ENCODE data around the gene EMC9.
A peak's percentile ranks its signal among the peaks of the same experiment; 100 is the strongest.

EMC9 gene

DNA sequence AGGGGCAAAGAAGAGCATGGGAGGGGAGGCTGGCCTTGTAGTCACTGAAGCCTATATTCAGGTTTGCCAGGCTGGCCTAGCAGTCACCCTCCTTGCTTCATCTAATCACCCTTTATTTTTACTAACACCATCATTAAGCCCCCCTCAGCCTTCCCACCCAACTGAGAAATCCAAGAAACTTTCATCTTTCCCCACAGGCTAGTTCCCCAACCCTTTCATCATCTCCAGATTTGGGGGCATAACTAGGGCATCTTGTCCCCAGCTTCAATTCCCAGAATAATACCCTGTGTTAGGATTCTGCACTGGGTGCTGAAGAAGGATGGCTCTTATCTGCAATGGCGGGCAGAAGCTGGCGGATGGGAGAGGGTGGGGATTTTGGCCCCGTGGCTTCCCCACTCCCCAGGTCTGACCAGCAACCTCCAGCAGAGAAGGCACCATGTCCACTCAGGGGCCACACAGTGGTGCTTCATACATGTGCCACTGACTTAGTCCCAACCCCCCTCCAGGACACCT is 40.4 kb downstream of the EMC9 start:
- no peak overlapping the region for H3K27ac ChIP-seq (ENCODE audit: low read depth, low read length)

GRCh38 chr14:24100197-24100981 is 41.0 kb downstream of the EMC9 start:
- Histone ChIP-seq H3K4me3 (ENCODE audit: low read length) (no peak overlapping the region), H3K27me3 (ENCODE audit: insufficient read depth, low read length) (no peaks in the 10 kb centered on the region), H3K9ac (ENCODE audit: low read depth, low read length) (no peak overlapping the region), H3K36me3 (ENCODE audit: insufficient read depth, low read length) (peaks cover 51% of the 10 kb centered on the region), H3K27ac (ENCODE audit: low read depth, low read length) (no peak overlapping the region), H3K4me1 (ENCODE audit: insufficient read depth, low read length) (0 out of 2 replicates have a peak, but pooled peaks cover 4% of the 10 kb centered on the region), H3K9me3 (ENCODE audit: insufficient read depth, low read depth, low read length) (peaks cover 5% of the 10 kb centered on the region; the same call in 1 of the 2 replicates)
- WGBS, result 90% methylated on average over 4 of the region's 4 CpGs

More for the DNA sequence above, 40.4 kb downstream of the EMC9 start:
- H3K4me1 ChIP-seq (ENCODE audit: insufficient read depth, low read length), result no peaks in the 10 kb centered on the region
- peaks cover 5% of the 10 kb centered on the region; the same call in 1 of the 2 replicates for H3K9me3 ChIP-seq (ENCODE audit: insufficient read depth, low read depth, low read length)
- H3K9ac ChIP-seq (ENCODE audit: low read depth, low read length), result no peak overlapping the region
- peaks cover 51% of the 10 kb centered on the region for H3K36me3 ChIP-seq (ENCODE audit: insufficient read depth, low read length)
- H3K27me3 ChIP-seq (ENCODE audit: insufficient read depth, low read length), result no peaks in the 10 kb centered on the region
- H3K4me3 ChIP-seq (ENCODE audit: low read length), result no peak overlapping the region
- 100% methylated on average over 1 of the region's 3 CpGs for WGBS

DNA sequence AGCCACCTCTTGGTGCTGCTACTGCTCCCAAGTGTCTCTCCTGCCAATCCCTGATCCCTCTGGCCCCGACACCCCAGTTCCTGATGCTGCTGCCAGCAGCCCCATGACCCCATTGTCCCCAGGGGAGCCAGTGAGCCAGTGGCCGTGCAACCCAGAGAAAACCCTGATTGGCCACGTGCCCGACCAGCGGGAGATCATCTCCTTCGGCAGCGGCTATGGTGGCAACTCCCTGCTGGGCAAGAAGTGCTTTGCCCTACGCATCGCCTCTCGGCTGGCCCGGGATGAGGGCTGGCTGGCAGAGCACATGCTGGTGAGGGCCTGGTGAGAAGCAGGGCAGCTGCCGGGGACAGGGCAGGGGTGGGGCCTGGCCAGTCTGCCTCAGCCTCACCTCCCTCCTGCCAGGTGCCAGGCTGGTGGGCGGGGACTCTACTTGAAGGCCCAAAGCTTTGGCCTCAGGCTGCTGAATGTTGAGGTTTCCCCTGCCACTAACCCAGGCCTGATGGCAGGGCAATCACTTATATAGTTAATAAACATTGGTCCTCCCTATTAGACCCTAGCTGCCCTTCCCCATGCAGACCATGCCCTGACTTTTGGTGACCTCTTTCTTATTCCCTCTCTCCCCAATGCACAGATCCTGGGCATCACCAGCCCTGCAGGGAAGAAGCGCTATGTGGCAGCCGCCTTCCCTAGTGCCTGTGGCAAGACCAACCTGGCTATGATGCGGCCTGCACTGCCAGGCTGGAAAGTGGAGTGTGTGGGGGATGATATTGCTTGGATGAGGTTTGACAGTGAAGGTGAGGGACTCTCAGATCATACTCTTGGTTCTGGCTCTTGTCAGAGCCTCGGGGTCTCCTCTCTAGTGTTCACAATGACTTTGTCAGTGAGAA is 42.2 kb downstream of the EMC9 start:
- Histone ChIP-seq H3K4me1 (ENCODE audit: insufficient read depth, low read length) (0 out of 2 replicates have a peak, but pooled peaks cover 9% of the 10 kb centered on the region), H3K27ac (ENCODE audit: low read depth, low read length) (no peak overlapping the region), H3K4me3 (ENCODE audit: low read length) (no peak overlapping the region), H3K9me3 (ENCODE audit: insufficient read depth, low read depth, low read length) (no peaks in the 10 kb centered on the region), H3K9ac (ENCODE audit: low read depth, low read length) (no peak overlapping the region), H3K36me3 (ENCODE audit: insufficient read depth, low read length) (peaks cover 51% of the 10 kb centered on the region), H3K27me3 (ENCODE audit: insufficient read depth, low read length) (no peaks in the 10 kb centered on the region)
- 92% methylated on average over 17 of the region's 17 CpGs for WGBS

DNA sequence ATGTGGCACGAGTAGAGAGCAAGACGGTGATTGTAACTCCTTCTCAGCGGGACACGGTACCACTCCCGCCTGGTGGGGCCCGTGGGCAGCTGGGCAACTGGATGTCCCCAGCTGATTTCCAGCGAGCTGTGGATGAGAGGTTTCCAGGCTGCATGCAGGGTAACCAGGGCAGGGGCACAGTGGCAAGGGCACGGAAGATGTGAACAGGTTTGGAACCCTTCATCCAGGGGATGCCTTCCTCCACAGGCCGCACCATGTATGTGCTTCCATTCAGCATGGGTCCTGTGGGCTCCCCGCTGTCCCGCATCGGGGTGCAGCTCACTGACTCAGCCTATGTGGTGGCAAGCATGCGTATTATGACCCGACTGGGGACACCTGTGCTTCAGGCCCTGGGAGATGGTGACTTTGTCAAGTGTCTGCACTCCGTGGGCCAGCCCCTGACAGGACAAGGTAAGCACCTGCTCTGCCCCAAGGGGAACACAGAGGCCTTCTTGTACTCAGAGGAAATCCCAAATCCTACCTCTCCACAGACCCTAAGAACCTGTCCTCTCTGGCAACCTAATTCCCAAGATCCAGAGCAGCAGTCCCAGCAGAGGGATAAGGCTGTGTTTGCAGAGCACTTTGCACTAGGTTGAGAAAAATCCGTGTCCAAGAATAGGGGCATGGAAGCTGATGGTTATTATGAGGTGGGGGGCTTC is 43.0 kb downstream of the EMC9 start:
- H3K4me1 ChIP-seq (ENCODE audit: insufficient read depth, low read length), result peaks cover 13% of the 10 kb centered on the region

GRCh38 chr14:24096545-24097181 is 44.7 kb downstream of the EMC9 start:
- no peaks in the 10 kb centered on the region for H3K9me3 ChIP-seq (ENCODE audit: insufficient read depth, low read depth, low read length)
- H3K27ac ChIP-seq (ENCODE audit: low read depth, low read length), result no peak overlapping the region

More for the DNA sequence above, 43.0 kb downstream of the EMC9 start:
- Histone ChIP-seq H3K27ac (ENCODE audit: low read depth, low read length) (no peak overlapping the region), H3K4me3 (ENCODE audit: low read length) (no peak overlapping the region), H3K9ac (ENCODE audit: low read depth, low read length) (no peak overlapping the region), H3K9me3 (ENCODE audit: insufficient read depth, low read depth, low read length) (no peaks in the 10 kb centered on the region), H3K27me3 (ENCODE audit: insufficient read depth, low read length) (no peaks in the 10 kb centered on the region), H3K36me3 (ENCODE audit: insufficient read depth, low read length) (peaks cover 44% of the 10 kb centered on the region)
- WGBS, result 95% methylated on average over 16 of the region's 16 CpGs

GRCh38 chr14:24095271-24096068 is 45.9 kb downstream of the EMC9 start:
- WGBS, result 47% methylated on average over 12 of the region's 12 CpGs
- H3K9me3 ChIP-seq (ENCODE audit: insufficient read depth, low read depth, low read length), result no peaks in the 10 kb centered on the region
- peak overlapping the region; percentile 80 for H3K4me3 ChIP-seq (ENCODE audit: low read length)
- peaks cover 28% of the 10 kb centered on the region for H3K36me3 ChIP-seq (ENCODE audit: insufficient read depth, low read length)
- peaks cover 14% of the 10 kb centered on the region for H3K4me1 ChIP-seq (ENCODE audit: insufficient read depth, low read length)
- H3K27ac ChIP-seq (ENCODE audit: low read depth, low read length), result no peak overlapping the region
- peaks cover 6% of the 10 kb centered on the region for H3K27me3 ChIP-seq (ENCODE audit: insufficient read depth, low read length)
- H3K9ac ChIP-seq (ENCODE audit: low read depth, low read length), result peak overlapping the region; percentile 89

More at GRCh38 chr14:24096545-24097181, 44.7 kb downstream of the EMC9 start:
- H3K4me1 ChIP-seq (ENCODE audit: insufficient read depth, low read length), result peaks cover 14% of the 10 kb centered on the region
- WGBS, result 93% methylated on average over 8 of the region's 8 CpGs
- H3K9ac ChIP-seq (ENCODE audit: low read depth, low read length), result no peak overlapping the region
- H3K36me3 ChIP-seq (ENCODE audit: insufficient read depth, low read length), result peaks cover 35% of the 10 kb centered on the region
- no peak overlapping the region for H3K4me3 ChIP-seq (ENCODE audit: low read length)
- peaks cover 6% of the 10 kb centered on the region for H3K27me3 ChIP-seq (ENCODE audit: insufficient read depth, low read length)

- H3K4me1 ChIP-seq (ENCODE audit: insufficient read depth, low read length), result peaks cover 14% of the 10 kb centered on the region
- H3K4me3 ChIP-seq (ENCODE audit: low read length), result peak overlapping the region; percentile 80
- H3K27ac ChIP-seq (ENCODE audit: low read depth, low read length), result peak overlapping the region; percentile 84
- no peaks in the 10 kb centered on the region for H3K9me3 ChIP-seq (ENCODE audit: insufficient read depth, low read depth, low read length)
- H3K36me3 ChIP-seq (ENCODE audit: insufficient read depth, low read length), result peaks cover 22% of the 10 kb centered on the region
- H3K9ac ChIP-seq (ENCODE audit: low read depth, low read length), result peak overlapping the region; percentile 89
- peaks cover 6% of the 10 kb centered on the region for H3K27me3 ChIP-seq (ENCODE audit: insufficient read depth, low read length)
- 12% methylated on average over 14 of the region's 14 CpGs for WGBS
These were observed 46.5 kb downstream of the EMC9 start for GRCh38 chr14:24094841-24095270.

DNA sequence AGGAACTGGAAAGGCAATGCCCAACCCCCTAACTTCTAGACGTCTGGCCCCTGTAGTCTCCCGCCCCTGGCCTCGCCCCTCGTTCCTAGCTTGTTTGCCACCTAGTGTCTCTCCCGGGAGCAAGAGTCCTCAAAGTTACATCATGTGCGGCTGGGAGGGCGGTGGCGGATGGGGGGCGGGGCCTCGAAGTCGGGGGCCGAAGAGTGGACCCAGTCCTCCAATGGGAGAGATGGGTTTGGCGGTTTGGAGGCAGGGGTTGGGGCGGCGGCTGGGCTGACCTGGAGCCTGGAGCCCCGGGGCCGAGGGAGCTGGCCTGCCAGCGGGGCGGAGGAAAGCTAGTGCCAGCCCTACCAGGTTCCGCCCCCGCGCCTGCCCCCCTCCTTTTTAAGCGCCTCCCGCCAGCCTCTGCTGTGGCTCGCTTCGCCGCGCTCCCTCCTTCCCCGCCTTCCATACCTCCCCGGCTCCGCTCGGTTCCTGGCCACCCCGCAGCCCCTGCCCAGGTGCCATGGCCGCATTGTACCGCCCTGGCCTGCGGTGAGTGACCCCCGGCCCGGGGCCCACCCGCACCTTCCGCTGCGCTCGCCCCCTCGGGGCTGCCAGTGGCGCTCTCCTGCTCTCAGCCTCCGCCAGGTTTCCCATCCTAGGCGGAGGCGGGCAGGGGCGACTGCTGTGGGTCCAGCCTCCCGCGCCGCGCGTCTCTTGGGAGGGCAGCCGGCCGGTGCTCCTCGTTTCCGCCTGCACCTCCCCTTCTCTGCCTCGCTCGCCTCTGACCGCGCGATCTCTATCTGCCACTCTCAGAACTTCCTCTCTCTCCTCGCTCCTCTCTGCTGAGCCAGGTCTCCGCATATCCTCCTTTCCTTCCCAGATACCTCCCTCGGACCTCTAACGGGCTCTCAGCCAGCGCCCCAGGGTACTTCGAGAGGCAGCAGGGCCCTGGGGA is 47.2 kb downstream of the EMC9 start, which contains the start of gene PCK2:
Gene PCK2 (plus strand): TSS at position 411 of the 940 bp plus-strand sequence. CDS start 95 bp downstream, at position 506.
- H3K4me1 ChIP-seq (ENCODE audit: insufficient read depth, low read length), result peaks cover 14% of the 10 kb centered on the region
- peak within 1 kb of the TSS; percentile 80 for H3K4me3 ChIP-seq (ENCODE audit: low read length)
- peaks cover 6% of the 10 kb centered on the region for H3K27me3 ChIP-seq (ENCODE audit: insufficient read depth, low read length)
- no peaks in the 10 kb centered on the region for H3K9me3 ChIP-seq (ENCODE audit: insufficient read depth, low read depth, low read length)
- under 1% methylated on average over 68 of the region's 68 CpGs for WGBS
- H3K9ac ChIP-seq (ENCODE audit: low read depth, low read length), result peak within 1 kb of the TSS; percentile 89
- peaks cover 15% of the 10 kb centered on the region for H3K36me3 ChIP-seq (ENCODE audit: insufficient read depth, low read length)
- peak within 1 kb of the TSS; percentile 84 for H3K27ac ChIP-seq (ENCODE audit: low read depth, low read length)

Data from HUES64 (cell line).